ENCODE results near the gene MEAK7. TPM values are rescaled to one million over a fixed set of nuclear protein-coding genes. Genes with fewer than 3 reads are reported as not detected.

Gene MEAK7
- total and polyA plus RNA-seq, 2 of the 8 experiments (the other 6 are each of a cell fraction or from before 2014, with no cell fraction given) = 9.6 to 19.6 TPM

DNA sequence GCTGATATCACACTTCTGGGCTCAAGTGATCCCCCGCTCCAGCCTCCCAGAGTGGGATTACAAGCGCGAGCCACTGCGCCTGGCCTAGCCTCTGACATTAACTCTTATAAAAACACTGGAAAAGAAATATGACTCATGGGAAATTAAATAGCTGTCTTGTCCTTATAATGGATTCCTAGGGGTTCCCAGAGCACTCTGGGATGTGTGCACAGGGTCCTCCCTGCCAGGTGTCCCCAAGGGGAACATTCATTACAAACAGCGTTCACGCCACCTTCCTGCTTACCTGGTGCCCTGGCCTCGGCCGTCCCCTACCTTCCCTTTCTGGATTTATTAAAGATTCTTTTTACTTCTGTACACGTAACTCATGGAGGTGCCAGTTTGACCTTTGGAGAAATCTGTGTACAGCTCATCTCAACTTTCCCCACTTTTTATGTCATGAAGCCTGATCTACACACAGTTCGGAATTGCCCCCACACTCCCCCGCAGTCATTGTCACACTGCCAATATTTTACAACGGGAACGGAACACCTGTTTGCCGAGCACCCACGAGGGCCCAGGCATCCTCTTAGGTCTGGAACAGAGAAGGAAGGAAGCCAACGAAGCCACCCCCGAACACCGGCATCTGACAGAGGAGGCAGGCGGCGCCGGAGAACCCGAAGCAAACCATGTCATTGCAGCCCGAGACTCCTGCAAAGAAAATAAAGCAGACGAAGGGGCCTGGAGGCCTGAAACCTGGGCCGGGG lies 39.7 kb upstream of the MEAK7 start (continued):
- no peak for TF ChIP-seq CBX5 (IDR thresholded peaks at IDR 0.05; ENCODE audit: low read depth, low read length)
- no peak for TF ChIP-seq SRF (IDR thresholded peaks at IDR 0.05; ENCODE audit: low read depth, low read length)
- no peak for TF ChIP-seq RFX5 (IDR thresholded peaks at IDR 0.05; ENCODE audit: borderline replicate concordance, low read depth, low read length)
- no peak for TF ChIP-seq GTF2F1 (IDR thresholded peaks at IDR 0.05; ENCODE audit: borderline replicate concordance, low read depth, low read length)
- no peak for TF ChIP-seq SIX5 (IDR thresholded peaks at IDR 0.05; ENCODE audit: low read depth, low read length)
- no peak for TF ChIP-seq MAX (IDR thresholded peaks at IDR 0.05)
- TF ChIP-seq BCL11A (IDR thresholded peaks at IDR 0.05; ENCODE audit: low read depth in 2 of 2, low read length in 2 of 2) = no peak
- TF ChIP-seq TBP (IDR thresholded peaks at IDR 0.05; ENCODE audit: low read depth, low read length) = no peak
- TF ChIP-seq, protein P1, sequence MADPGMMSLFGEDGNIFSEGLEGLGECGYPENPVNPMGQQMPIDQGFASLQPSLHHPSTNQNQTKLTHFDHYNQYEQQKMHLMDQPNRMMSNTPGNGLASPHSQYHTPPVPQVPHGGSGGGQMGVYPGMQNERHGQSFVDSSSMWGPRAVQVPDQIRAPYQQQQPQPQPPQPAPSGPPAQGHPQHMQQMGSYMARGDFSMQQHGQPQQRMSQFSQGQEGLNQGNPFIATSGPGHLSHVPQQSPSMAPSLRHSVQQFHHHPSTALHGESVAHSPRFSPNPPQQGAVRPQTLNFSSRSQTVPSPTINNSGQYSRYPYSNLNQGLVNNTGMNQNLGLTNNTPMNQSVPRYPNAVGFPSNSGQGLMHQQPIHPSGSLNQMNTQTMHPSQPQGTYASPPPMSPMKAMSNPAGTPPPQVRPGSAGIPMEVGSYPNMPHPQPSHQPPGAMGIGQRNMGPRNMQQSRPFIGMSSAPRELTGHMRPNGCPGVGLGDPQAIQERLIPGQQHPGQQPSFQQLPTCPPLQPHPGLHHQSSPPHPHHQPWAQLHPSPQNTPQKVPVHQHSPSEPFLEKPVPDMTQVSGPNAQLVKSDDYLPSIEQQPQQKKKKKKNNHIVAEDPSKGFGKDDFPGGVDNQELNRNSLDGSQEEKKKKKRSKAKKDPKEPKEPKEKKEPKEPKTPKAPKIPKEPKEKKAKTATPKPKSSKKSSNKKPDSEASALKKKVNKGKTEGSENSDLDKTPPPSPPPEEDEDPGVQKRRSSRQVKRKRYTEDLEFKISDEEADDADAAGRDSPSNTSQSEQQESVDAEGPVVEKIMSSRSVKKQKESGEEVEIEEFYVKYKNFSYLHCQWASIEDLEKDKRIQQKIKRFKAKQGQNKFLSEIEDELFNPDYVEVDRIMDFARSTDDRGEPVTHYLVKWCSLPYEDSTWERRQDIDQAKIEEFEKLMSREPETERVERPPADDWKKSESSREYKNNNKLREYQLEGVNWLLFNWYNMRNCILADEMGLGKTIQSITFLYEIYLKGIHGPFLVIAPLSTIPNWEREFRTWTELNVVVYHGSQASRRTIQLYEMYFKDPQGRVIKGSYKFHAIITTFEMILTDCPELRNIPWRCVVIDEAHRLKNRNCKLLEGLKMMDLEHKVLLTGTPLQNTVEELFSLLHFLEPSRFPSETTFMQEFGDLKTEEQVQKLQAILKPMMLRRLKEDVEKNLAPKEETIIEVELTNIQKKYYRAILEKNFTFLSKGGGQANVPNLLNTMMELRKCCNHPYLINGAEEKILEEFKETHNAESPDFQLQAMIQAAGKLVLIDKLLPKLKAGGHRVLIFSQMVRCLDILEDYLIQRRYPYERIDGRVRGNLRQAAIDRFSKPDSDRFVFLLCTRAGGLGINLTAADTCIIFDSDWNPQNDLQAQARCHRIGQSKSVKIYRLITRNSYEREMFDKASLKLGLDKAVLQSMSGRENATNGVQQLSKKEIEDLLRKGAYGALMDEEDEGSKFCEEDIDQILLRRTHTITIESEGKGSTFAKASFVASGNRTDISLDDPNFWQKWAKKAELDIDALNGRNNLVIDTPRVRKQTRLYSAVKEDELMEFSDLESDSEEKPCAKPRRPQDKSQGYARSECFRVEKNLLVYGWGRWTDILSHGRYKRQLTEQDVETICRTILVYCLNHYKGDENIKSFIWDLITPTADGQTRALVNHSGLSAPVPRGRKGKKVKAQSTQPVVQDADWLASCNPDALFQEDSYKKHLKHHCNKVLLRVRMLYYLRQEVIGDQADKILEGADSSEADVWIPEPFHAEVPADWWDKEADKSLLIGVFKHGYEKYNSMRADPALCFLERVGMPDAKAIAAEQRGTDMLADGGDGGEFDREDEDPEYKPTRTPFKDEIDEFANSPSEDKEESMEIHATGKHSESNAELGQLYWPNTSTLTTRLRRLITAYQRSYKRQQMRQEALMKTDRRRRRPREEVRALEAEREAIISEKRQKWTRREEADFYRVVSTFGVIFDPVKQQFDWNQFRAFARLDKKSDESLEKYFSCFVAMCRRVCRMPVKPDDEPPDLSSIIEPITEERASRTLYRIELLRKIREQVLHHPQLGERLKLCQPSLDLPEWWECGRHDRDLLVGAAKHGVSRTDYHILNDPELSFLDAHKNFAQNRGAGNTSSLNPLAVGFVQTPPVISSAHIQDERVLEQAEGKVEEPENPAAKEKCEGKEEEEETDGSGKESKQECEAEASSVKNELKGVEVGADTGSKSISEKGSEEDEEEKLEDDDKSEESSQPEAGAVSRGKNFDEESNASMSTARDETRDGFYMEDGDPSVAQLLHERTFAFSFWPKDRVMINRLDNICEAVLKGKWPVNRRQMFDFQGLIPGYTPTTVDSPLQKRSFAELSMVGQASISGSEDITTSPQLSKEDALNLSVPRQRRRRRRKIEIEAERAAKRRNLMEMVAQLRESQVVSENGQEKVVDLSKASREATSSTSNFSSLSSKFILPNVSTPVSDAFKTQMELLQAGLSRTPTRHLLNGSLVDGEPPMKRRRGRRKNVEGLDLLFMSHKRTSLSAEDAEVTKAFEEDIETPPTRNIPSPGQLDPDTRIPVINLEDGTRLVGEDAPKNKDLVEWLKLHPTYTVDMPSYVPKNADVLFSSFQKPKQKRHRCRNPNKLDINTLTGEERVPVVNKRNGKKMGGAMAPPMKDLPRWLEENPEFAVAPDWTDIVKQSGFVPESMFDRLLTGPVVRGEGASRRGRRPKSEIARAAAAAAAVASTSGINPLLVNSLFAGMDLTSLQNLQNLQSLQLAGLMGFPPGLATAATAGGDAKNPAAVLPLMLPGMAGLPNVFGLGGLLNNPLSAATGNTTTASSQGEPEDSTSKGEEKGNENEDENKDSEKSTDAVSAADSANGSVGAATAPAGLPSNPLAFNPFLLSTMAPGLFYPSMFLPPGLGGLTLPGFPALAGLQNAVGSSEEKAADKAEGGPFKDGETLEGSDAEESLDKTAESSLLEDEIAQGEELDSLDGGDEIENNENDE (IDR thresholded peaks at IDR 0.05; ENCODE audit: insufficient replicate concordance, low read length) = no peak
- no peak for TF ChIP-seq TAF7 (optimal IDR thresholded peaks at IDR 0.05; ENCODE audit: borderline replicate concordance, low read depth, low read length)
